Measurements from ENCODE around the gene SPATA20. TPM values are rescaled to one million over a fixed set of nuclear protein-coding genes. Genes with fewer than 3 reads are reported as not detected.

The SPATA20 gene
- total and polyA plus RNA-seq, 8 donors: 26.9 to 80.8 (median 39.0) TPM

DNA sequence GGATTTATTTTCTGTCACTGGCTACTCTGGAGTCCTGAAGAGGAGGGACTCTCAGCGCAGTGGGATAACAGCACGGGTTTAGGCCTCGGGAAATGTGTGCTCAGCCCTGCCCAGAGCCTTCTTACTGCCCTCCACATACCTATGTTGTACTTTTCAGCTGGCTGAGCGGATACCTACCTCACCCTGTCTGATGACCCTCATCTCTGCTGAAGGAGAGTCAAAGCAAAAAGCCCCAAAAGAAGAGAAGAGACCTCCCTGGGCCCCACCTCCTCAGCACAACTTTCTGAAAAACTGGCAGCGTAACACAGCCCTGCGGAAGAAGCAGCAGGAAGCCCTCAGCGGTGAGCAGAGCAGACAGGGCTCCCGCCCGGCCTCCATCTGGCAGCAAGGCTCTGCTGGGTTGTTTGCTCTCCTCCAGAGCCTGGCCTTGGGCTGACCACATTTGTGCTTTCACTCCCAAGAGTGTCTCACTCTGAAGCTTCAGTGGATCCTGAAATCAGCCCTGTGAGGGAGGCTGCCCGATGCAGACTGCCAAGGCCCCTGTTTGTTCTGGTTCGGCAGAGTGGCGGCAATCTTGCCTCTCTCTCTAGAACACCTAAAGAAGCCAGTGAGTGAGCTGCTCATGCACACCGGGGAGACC lies 28.5 kb upstream of the SPATA20 start:
- Histone ChIP-seq H3K9me3 (no peaks in the 10 kb centered on the region), H3K4me3 (no peak overlapping the region), H3K27ac (peak overlapping the region; percentile 2 to 48 (median 10)), H3K27me3 (no peaks in the 10 kb centered on the region), H3K4me1 (peaks cover 0 to 17% (median 0%) of the 10 kb centered on the region in 3 donors), H3K36me3 (no peaks in the 10 kb centered on the region)
- peak; percentile 40 to 83 (median 51) for DNase-seq
- intact Hi-C loops (cut with DNase I): no loop called here
- no peak for TF ChIP-seq CTCF (IDR thresholded peaks at IDR 0.05)
- peak; percentile 70 to 90 (median 84) for ATAC-seq
- no peak for FAIRE-seq
- 29 to 43% methylated on average over 13 of the region's 13 CpGs for WGBS, 2 donors

- peak overlapping the region in 3 of 4 donors; percentile 2 to 48 (median 5) for H3K27ac ChIP-seq
- intact Hi-C loops (cut with DNase I): no loop called here
Measured at GRCh38 chr17:50519141-50519834, 27.7 kb upstream of the SPATA20 start.

DNA sequence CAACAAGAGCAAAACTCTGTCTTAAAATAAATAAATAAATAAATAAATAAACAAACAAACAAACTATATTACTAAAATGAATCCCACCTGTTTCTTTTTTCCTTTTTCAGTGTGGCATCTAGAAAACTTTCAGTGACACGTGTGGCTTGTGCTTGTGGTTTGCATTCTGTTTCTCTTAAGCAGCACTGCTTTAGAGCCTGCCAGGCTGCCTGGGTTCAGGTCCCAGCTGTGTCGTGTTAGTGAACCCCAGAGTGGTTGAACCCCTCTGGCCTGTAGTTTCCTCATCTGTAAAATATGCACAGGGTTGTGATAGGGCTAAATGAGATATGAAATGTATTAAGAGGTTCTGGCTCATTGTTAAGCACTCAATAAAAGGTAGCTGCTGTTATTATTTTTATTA lies 26.5 kb upstream of the SPATA20 start:
- Histone ChIP-seq H3K4me3 (no peak overlapping the region), H3K27me3 (no peaks in the 10 kb centered on the region), H3K36me3 (no peaks in the 10 kb centered on the region), H3K27ac (no peak overlapping the region), H3K4me1 (peaks cover 0 to 13% (median 0%) of the 10 kb centered on the region in 3 donors), H3K9me3 (no peaks in the 10 kb centered on the region)
- ATAC-seq: no peak
- FAIRE-seq: no peak
- intact Hi-C loops (cut with DNase I): no loop called here
- WGBS, 2 donors: 84 to 92% methylated on average over 2 of the region's 2 CpGs
- TF ChIP-seq CTCF (IDR thresholded peaks at IDR 0.05): no peak
- no peak for DNase-seq

More at GRCh38 chr17:50519141-50519834, 27.7 kb upstream of the SPATA20 start:
- Histone ChIP-seq H3K4me1 (peaks cover 0 to 13% (median 0%) of the 10 kb centered on the region in 3 donors), H3K4me3 (no peak overlapping the region), H3K36me3 (no peaks in the 10 kb centered on the region), H3K9me3 (no peaks in the 10 kb centered on the region), H3K27me3 (no peaks in the 10 kb centered on the region)
- ATAC-seq: peak in 2 of 4 donors; percentile 4 to 9
- 89 to 94% methylated on average over 8 of the region's 8 CpGs for WGBS, 2 donors
- peak in 1 of 6 donors; percentile 11 for DNase-seq
- no peak for FAIRE-seq
- TF ChIP-seq CTCF (IDR thresholded peaks at IDR 0.05): no peak

GRCh38 chr17:50521514-50521913 lies 25.5 kb upstream of the SPATA20 start:
- intact Hi-C loops (cut with DNase I): no loop called here
- FAIRE-seq (no peak), DNase-seq (no peak)

More at GRCh38 chr17:50521514-50521913, 25.5 kb upstream of the SPATA20 start:
- no peaks in the 10 kb centered on the region for H3K27me3 ChIP-seq
- H3K4me1 ChIP-seq: peaks cover 0 to 13% (median 0%) of the 10 kb centered on the region in 3 donors
- WGBS, 2 donors: 68 to 88% methylated on average over 2 of the region's 2 CpGs
- H3K27ac ChIP-seq: no peak overlapping the region
- TF ChIP-seq CTCF (IDR thresholded peaks at IDR 0.05): no peak
- no peaks in the 10 kb centered on the region for H3K9me3 ChIP-seq
- no peak overlapping the region for H3K4me3 ChIP-seq
- no peaks in the 10 kb centered on the region for H3K36me3 ChIP-seq
- ATAC-seq: peak in 1 of 4 donors; percentile 48

All from pancreas (tissue), 10 donors.